GM10266 (cell line): ENCODE results near the gene SNN.
A peak's percentile ranks its signal among the peaks of the same experiment; 100 is the strongest.

Experiments
- DNase-seq: peaks from one replicate; pipeline ENCODE4 v3.0.0; 2012; ENCODE audit errors: extremely low spot score
- TF ChIP-seq, protein P1 (sequence below): IDR thresholded peaks from 2 replicates; pipeline ENCODE4 v1.5.1; 2012; ENCODE audit warnings: mild to moderate bottlenecking, low read depth; ENCODE audit not compliant: control insufficient read depth, insufficient read depth; ENCODE audit errors: missing control alignments

The SNN gene

DNA sequence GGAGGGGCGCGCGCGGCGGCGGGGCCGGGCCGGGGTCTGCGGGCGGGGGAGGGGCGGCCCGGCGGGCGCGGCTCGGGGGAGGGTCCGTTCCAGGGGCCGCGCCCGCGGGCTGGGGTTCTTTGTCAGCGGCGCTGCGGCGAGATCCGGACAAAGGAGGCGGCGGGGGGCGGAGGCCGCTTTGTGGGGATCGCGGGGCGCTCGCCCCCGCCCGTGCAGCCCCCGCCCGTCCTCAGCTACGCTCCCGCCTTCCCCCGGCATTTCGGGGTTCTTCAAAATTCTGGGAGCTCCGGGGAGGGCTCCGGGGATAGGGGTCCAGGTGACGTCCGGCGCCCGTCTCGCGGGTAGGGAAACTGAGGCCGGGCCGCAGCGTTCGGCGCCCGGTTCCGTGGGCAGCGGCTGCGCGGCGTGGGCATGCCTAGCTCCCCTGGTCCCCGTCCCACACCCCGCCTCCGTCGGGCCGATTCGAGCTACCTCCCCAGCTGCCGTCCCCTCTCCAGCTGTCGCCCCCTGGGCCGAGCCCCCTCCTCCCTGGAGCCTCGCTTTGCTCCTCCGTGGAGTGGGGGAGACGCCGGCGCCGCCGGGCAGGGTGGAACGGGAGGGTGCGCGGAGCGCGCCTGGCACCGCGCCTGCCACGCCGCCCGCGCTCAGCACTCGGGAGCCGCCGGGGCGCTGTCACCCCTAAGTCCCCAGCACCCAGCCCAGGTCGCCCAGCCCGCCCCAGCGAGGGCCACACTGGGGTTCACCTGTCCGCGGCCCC lies 546 bp downstream of the SNN start:
- TF ChIP-seq, protein P1, sequence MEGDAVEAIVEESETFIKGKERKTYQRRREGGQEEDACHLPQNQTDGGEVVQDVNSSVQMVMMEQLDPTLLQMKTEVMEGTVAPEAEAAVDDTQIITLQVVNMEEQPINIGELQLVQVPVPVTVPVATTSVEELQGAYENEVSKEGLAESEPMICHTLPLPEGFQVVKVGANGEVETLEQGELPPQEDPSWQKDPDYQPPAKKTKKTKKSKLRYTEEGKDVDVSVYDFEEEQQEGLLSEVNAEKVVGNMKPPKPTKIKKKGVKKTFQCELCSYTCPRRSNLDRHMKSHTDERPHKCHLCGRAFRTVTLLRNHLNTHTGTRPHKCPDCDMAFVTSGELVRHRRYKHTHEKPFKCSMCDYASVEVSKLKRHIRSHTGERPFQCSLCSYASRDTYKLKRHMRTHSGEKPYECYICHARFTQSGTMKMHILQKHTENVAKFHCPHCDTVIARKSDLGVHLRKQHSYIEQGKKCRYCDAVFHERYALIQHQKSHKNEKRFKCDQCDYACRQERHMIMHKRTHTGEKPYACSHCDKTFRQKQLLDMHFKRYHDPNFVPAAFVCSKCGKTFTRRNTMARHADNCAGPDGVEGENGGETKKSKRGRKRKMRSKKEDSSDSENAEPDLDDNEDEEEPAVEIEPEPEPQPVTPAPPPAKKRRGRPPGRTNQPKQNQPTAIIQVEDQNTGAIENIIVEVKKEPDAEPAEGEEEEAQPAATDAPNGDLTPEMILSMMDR: no peak
- DNase-seq: no peak

DNA sequence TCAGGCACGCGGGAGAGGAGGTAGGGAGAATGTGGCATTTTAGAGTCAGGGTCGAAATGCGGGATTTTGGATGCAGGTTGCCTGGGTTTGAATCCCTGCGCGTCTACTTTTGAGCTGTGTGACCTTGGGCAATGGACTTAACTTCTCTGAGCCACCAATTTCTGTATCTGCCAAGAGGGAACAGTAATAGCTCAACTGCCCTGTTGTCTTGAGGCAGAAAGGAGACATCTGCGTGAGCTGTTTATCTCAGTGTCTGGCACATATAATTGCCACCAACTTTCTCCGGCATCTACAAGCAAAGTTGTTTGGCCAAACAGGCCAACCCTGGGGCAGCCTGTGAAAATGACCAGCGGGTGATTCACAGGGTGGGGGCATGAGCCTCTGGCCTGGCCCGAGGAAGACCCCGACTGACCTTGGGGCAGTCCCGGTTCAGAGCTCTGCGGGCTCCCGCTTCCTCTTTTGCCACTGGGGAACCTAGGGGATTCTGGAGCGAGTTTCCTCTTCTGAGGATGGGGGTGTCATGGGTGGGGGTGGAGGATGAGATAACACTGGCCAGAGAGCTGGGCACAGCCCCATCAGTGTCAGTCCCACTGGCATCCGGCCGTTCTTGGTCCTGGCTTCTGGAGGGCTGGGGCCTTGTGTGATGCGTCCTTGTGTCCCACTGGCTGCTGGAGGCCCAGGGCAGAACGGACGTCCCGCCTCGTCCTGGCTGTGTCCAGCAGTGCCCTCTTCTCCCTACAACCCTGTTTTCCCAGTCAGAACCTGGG lies 1.3 kb downstream of the SNN start:
- TF ChIP-seq, protein P1: no peak
- peak; percentile 71 for DNase-seq

DNA sequence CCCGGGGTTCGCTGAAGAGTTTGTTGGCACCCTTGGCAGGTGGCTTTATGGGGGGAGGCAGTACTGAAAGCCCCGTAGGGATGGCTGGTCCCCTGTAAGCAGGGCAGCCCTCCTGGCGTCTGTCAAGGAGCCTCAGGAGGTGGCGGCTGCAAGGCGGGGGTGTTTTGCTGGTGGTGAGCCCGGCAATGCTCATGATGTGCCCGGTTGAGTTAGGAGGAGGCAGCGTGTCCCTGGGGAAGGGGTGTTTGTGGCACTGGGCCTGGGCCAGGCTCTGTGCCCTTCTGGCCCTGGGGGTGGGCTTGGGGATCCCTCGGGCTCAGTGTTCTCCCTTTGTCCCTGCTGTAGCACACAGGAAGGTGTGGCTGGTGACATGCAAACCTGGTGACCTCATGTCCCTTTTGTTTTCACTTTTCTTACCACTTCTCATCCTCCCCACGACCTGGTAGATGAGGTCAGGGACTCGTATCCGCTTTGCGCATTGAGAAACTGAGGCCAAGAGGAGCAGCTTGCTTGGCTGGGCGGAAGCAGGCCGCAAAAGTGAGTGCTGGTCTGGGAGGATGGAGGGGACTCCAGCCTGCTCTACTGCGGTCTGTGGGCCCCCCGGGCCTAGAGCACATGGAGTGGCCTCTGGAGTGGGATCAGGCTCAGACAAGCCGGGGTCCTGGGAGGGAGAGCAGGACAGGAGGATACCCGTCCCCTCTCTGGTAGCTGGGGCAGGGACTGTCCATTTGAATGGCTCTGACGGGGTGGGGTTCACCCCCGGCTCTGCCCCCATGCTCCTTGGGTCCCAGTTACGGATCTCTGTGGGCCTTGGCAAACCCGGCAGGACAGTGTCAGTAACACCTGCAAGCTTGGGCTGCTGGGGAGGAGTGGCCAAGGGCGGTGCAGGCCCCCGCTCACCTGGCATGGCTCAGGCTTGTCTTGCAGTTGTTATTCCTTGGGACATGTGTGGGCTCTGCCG lies 2.2 kb downstream of the SNN start:
- peak; percentile 75 for DNase-seq
- TF ChIP-seq, protein P1: no peak

DNA sequence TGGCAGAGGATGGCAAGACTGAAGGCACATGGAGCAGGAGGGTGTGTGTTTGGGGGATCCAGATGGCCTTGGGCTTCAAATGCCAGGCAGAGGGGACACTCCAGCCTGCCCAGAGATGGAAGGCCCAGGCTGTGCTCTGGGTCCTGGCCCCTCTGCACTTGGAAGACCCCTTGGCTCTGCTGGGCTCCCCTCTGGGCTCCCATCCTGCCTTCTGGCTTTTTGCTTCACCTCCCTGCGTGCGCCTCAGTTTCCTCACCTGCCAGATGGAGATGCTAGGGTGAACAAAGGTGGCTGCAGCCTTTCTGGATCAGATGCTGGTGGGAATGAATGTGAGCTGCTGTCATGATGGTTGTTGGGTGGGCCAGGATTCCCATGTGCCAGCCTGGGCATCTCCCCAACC lies 3.0 kb downstream of the SNN start:
- TF ChIP-seq, protein P1: no peak
- DNase-seq: no peak

DNA sequence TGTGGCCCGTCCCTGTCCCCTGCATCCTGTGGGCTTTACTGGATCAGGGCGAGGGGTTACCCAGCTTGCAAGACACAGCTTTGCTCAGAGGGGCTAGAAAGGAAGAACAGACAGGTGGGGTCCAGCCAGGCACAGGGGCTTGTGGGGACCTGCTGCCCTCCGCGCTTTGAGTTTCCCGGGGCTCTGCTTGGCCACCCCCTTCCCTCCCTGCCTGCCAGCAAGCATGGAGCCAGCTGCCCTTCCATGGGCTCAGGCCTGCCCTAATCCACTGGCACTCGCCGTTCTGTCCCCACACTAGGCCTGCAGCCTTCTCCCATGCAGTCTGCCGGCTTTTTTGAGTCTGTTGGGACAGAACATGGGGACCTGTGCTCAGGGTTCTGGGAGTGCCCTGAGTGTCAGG lies 3.4 kb downstream of the SNN start:
- TF ChIP-seq, protein P1: no peak
- DNase-seq: no peak

DNA sequence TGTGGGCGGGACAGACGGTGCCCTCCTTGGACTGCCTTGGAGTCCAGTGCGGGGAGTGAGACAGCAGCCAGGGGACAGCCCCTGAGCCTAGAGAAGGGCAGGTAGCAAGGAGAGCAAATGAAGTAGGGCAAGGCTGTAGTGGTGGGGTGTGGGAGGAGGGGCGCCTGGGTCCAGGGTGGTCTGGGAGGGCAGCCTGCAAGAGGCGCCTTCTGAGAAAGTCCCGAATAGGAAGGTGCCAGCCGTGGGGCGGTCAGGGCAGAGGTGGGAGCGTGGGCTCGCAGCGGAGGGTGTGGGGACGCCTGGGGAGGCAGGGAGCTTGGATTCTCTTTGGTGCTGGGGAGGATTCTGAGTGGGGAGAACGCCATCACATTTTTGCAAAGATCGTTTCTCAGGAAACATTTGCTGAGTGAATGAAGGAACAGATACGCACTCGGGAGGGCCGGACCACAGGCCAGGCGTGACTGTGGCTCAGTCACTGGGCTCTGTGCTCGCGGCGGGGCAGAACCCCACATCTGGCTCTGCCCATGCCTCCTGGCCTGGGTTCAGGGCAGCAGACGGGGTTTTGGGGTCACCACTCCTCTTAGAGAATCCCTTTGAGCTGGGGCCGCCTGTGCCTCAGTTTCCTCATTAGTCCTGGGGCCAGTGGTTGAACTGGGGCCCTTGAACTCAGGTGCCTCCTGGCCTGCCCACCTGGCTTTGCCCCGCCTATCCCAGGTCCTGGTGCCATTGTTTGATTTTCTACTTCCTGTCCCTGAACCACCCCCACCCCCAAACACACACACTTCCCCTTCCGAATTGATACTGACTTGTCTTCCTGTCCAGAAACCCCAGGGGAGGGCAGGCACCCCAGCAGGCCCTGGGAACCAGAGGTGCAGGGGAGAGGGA lies 4.2 kb downstream of the SNN start:
- no peak for DNase-seq
- TF ChIP-seq, protein P1: no peak
